Common myeloid progenitor, CD34-positive (primary cell): ENCODE results near the gene TTC9.
A peak's percentile ranks its signal among the peaks of the same experiment; 100 is the strongest.

ENCODE experiments used
- CTCF ChIA-PET: fragments of 350-600 bp; sonication (Branson Sonifier 250); formaldehyde crosslinking; loops from one replicate; lab custom pipeline; 2021; ENCODE audit warnings: antibody characterized with exemption; lab: Charles Lee
- POLR2A ChIA-PET: fragments of 350-600 bp; sonication (Branson Sonifier 250); formaldehyde crosslinking; loops from one replicate; lab custom pipeline; 2021; ENCODE audit warnings: antibody characterized with exemption; lab: Charles Lee
- DNase-seq, 3 donors: peaks; one replicate each; pipeline versions ENCODE4 v3.0.0 to v3.0.0-alpha.2; 2013
- H3K27ac ChIP-seq, 2 experiments: 1 replicate in 1 of 2; 2 replicates in 1 of 2; pipeline ENCODE4 v1.7.0; 2013; ENCODE audit warnings: inconsistent platforms in 2 of 2, low read length in 2 of 2, mild to moderate bottlenecking in 2 of 2, low read depth in 1 of 2, moderate library complexity in 1 of 2; ENCODE audit not compliant: severe bottlenecking in 2 of 2, insufficient read depth in 1 of 2, poor library complexity in 1 of 2
- H3K27me3 ChIP-seq, 5 experiments: replicated peaks in 2 of 5; 1 replicate in 3 of 5; 2 replicates in 2 of 5; pipeline versions ENCODE4 v1.6.1 to v1.7.0; 2013; ENCODE audit warnings: low read length in 4 of 5, mild to moderate bottlenecking in 2 of 5, moderate library complexity in 2 of 5, inconsistent platforms in 1 of 5; ENCODE audit not compliant: insufficient read depth in 5 of 5, control insufficient read depth in 4 of 5
- H3K36me3 ChIP-seq, 4 experiments: 1 replicate in 2 of 4; 2 replicates in 2 of 4; pipeline versions ENCODE4 v1.6.1 to v1.7.0; 2013; ENCODE audit warnings: low read length in 3 of 4, control low read depth in 1 of 4, mild to moderate bottlenecking in 1 of 4; ENCODE audit not compliant: control insufficient read depth in 4 of 4, insufficient read depth in 4 of 4
- H3K4me1 ChIP-seq, 4 experiments: 1 replicate in 3 of 4; 2 replicates in 1 of 4; pipeline versions ENCODE4 v1.6.1 to v1.7.1; 2013; ENCODE audit warnings: low read length in 3 of 4, mild to moderate bottlenecking in 3 of 4, control low read depth in 1 of 4, inconsistent platforms in 1 of 4, moderate library complexity in 1 of 4; ENCODE audit not compliant: control insufficient read depth in 4 of 4, insufficient read depth in 4 of 4; ENCODE audit errors: control extremely low read depth in 1 of 4
- H3K4me3 ChIP-seq, 7 experiments: 1 replicate in 4 of 7; 2 replicates in 3 of 7; pipeline versions ENCODE4 v1.5.1 to v1.7.0; 2013; ENCODE audit warnings: mild to moderate bottlenecking in 7 of 7, low read length in 6 of 7, moderate library complexity in 6 of 7, inconsistent platforms in 2 of 7, low read depth in 2 of 7, control low read depth in 1 of 7; ENCODE audit not compliant: insufficient read depth in 4 of 7, control insufficient read depth in 1 of 7; ENCODE audit errors: extremely low read depth in 1 of 7
- H3K9me3 ChIP-seq, 5 experiments: 1 replicate in 4 of 5; 2 replicates in 1 of 5; pipeline versions ENCODE4 v1.6.1 to v1.7.1; 2013; ENCODE audit warnings: low read length in 4 of 5, mild to moderate bottlenecking in 2 of 5, inconsistent platforms in 1 of 5, low read depth in 1 of 5, moderate library complexity in 1 of 5; ENCODE audit not compliant: control insufficient read depth in 4 of 5, insufficient read depth in 2 of 5; ENCODE audit errors: control extremely low read depth in 1 of 5
- WGBS: methylation state at CpG from one replicate; pipeline ENCODE4 v1.1.5; 2013; ENCODE audit not compliant: insufficient coverage; 5-methylcytosine and 5-hydroxymethylcytosine counted together

The TTC9 gene

DNA sequence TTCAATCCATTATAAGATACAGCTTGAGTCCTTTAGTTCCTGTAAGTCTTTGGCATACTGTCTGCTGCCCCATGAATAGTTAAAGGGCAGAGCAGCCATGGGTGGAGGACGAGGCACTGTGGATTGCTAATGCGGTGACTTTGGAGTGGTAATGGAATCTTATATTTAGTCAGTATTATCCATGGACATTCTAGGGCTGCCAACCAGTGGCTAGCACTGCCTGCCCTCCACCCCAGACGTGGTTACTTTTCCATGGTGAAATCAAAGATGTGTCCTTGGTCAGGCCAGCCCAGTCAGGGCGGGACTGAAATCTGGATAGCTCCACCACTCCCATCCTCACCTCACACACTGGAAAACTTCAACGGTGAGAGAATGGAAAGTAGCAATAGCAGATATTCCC lies 2.3 kb downstream of the TTC9 start:
- DNase-seq = no peak
- WGBS = 100% methylated on average over 1 of the region's 5 CpGs
- H3K4me3 ChIP-seq = peak overlapping the region in 1 of 7 experiments; percentile 36
- ChIA-PET CTCF (interaction anchor here (0.9 to 3.7 kb wide), 2 partner anchors 11 to 17 kb away, joined by 4 to 13 read pairs; no protein-coding TSS in a partner anchor), POLR2A (interaction anchor here (0.6 kb wide), 1 partner anchor 13 kb away, joined by 3 read pairs; no protein-coding TSS in a partner anchor)
- H3K27me3 ChIP-seq = no peaks in the 10 kb centered on the region
- no peaks in the 10 kb centered on the region for H3K36me3 ChIP-seq
- no peak overlapping the region for H3K27ac ChIP-seq
- no peaks in the 10 kb centered on the region for H3K9me3 ChIP-seq
- peaks cover 11 to 55% (median 37%) of the 10 kb centered on the region in 4 experiments for H3K4me1 ChIP-seq

DNA sequence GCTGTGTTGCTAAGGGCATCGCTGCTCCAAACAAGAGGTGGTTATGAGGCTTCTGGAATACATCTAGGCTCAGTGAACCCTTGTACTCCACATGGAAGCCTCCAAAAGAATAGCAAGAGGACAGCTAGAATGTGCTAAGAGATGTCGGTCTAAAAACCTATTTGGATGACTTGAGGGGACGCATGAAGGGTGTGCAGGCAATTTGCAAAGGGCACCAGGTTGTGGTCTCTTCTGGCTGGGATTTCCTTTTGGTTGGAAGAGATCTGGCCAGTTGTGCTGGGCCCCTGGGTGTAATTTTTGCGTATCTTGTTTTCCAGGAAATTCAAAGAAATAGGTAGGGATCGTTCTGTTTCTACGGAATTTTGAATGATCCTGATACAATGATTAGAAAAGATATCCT lies 4.2 kb downstream of the TTC9 start:
- POLR2A ChIA-PET = no interaction called here

DNA sequence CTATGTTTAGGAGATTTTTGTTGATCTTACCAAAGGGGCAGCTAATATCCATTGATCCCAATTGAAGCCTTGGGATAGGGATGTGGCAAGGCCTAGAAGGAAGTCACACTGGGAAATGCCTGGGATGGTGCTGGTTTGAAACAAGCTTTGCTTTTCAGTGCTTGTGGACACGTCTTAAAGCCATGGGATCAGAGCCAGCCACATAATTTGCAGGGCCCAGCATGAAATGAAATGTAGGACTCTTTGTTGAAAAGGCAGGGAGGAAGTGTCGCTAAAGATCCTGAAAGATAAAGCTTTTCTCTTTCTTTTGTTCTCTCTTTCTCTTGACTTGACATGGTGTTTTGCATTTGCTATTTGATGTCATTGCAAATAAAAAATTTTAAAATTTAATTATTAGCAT lies 5.0 kb downstream of the TTC9 start:
- no peak overlapping the region for H3K27ac ChIP-seq
- CTCF ChIA-PET = interaction anchor here (0.8 to 1.1 kb wide), 3 partner anchors 17 to 68 kb away, joined by 3 read pairs; no protein-coding TSS in a partner anchor
- 30% methylated on average over 1 of the region's 2 CpGs for WGBS

More for the DNA sequence above, 4.2 kb downstream of the TTC9 start:
- H3K36me3 ChIP-seq = peaks cover 0 to 4% (median 0%) of the 10 kb centered on the region in 4 experiments
- 98% methylated on average over 6 of the region's 6 CpGs for WGBS
- CTCF ChIA-PET = interaction anchor here (0.7 to 1.1 kb wide), 5 partner anchors 8 to 69 kb away, joined by 3 read pairs; no protein-coding TSS in a partner anchor
- H3K27ac ChIP-seq = no peak overlapping the region
- no peaks in the 10 kb centered on the region for H3K27me3 ChIP-seq
- H3K4me3 ChIP-seq = no peak overlapping the region
- no peaks in the 10 kb centered on the region for H3K9me3 ChIP-seq
- no peak for DNase-seq
- peaks cover 11 to 47% (median 32%) of the 10 kb centered on the region in 4 experiments for H3K4me1 ChIP-seq

GRCh38 chr14:70648346-70648745 lies 6.6 kb downstream of the TTC9 start:
- CTCF ChIA-PET = interaction anchor here (1.0 to 1.8 kb wide), 2 partner anchors 12 to 50 kb away, joined by 3 to 6 read pairs; no protein-coding TSS in a partner anchor
- no peaks in the 10 kb centered on the region for H3K9me3 ChIP-seq
- H3K27ac ChIP-seq = no peak overlapping the region
- H3K36me3 ChIP-seq = peaks cover 0 to 21% (median 0%) of the 10 kb centered on the region in 4 experiments
- no peaks in the 10 kb centered on the region for H3K27me3 ChIP-seq
- H3K4me1 ChIP-seq = peaks cover 10 to 35% (median 23%) of the 10 kb centered on the region in 4 experiments
- POLR2A ChIA-PET = no interaction called here
- no peak for DNase-seq
- no peak overlapping the region for H3K4me3 ChIP-seq

More for the DNA sequence above, 5.0 kb downstream of the TTC9 start:
- H3K4me1 ChIP-seq = peaks cover 11 to 42% (median 28%) of the 10 kb centered on the region in 4 experiments
- POLR2A ChIA-PET = no interaction called here
- no peak for DNase-seq
- H3K4me3 ChIP-seq = peak overlapping the region in 1 of 7 experiments; percentile 8
- H3K9me3 ChIP-seq = no peaks in the 10 kb centered on the region
- H3K36me3 ChIP-seq = peaks cover 0 to 7% (median 0%) of the 10 kb centered on the region in 4 experiments
- H3K27me3 ChIP-seq = no peaks in the 10 kb centered on the region

DNA sequence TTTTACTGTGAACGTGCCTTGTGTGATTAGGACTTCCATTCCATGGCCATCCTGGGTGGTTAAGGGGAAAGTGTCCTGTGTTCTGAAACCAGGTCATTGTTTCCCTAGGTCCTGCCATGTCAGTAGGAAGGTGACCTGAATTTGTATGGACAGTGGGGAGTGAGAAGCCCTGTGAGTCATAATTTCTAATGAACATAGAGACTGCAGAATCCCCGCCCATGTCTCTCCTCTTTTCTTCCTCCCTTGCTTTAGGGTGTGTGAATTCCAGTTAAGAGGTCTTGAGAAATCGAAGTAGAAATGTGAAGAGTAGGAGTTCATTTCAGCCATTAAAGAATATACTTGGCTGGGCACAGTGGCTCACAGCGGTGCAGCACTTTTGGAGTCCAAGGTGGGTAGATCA lies 8.1 kb downstream of the TTC9 start:
- Histone ChIP-seq H3K4me3 (no peak overlapping the region), H3K4me1 (peaks cover 4 to 37% (median 28%) of the 10 kb centered on the region in 4 experiments), H3K9me3 (no peaks in the 10 kb centered on the region), H3K27ac (no peak overlapping the region), H3K36me3 (peaks cover 0 to 24% (median 0%) of the 10 kb centered on the region in 4 experiments), H3K27me3 (no peaks in the 10 kb centered on the region)
- ChIA-PET POLR2A (no interaction called here), CTCF (interaction anchor here (1.8 kb wide), 1 partner anchor 11 kb away, joined by 6 read pairs; no protein-coding TSS in a partner anchor)
- DNase-seq = no peak
- WGBS = 100% methylated on average over 1 of the region's 4 CpGs

GRCh38 chr14:70651522-70651921 lies 9.8 kb downstream of the TTC9 start:
- POLR2A ChIA-PET = no interaction called here
- H3K4me1 ChIP-seq = peaks cover 16 to 45% (median 37%) of the 10 kb centered on the region in 4 experiments
- CTCF ChIA-PET = interaction anchor here (1.0 kb wide), 1 partner anchor 62 kb away, joined by 3 read pairs; no protein-coding TSS in a partner anchor
- peaks cover 0 to 24% (median 0%) of the 10 kb centered on the region in 4 experiments for H3K36me3 ChIP-seq
- H3K27me3 ChIP-seq = no peaks in the 10 kb centered on the region
- DNase-seq = no peak
- H3K4me3 ChIP-seq = no peak overlapping the region
- H3K9me3 ChIP-seq = no peaks in the 10 kb centered on the region
- 98% methylated on average over 5 of the region's 5 CpGs for WGBS
- no peak overlapping the region for H3K27ac ChIP-seq

DNA sequence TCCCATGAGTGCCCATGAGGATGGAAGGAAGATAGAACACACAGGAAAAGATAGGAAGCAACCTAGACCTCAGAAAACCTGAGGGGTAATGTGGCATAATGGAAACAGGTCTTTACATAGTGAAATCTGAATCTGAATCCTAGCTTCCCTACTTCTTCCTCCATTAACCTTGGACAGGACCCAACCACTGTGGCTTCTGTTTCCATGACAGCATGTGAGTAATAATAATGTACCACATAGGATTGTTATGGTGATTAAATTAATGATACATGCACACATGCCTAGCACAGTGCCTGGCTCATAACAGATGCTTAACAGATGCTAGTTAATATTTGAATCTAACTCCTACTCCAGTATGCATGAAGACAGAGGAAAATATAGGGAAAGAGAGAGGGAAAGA lies 11.2 kb downstream of the TTC9 start:
- H3K36me3 ChIP-seq = peaks cover 0 to 24% (median 0%) of the 10 kb centered on the region in 4 experiments
- H3K4me1 ChIP-seq = peaks cover 27 to 51% (median 46%) of the 10 kb centered on the region in 4 experiments
- H3K4me3 ChIP-seq = no peak overlapping the region
- ChIA-PET POLR2A (no interaction called here), CTCF (interaction anchor here (0.9 to 3.4 kb wide), 2 partner anchors 11 to 32 kb away, joined by 3 to 13 read pairs; partner anchors contain the start of gene TTC9)
- H3K27me3 ChIP-seq = no peaks in the 10 kb centered on the region
- DNase-seq = peak in 1 of 3 donors; percentile 28
- H3K27ac ChIP-seq = no peak overlapping the region
- H3K9me3 ChIP-seq = no peaks in the 10 kb centered on the region
